KBM-7 (cell line): ENCODE results near the gene DTNBP1.

Experiments used
- DNase-seq: peaks from one replicate; pipeline ENCODE4 v3.0.0-alpha.2; 2015
- in situ Hi-C: fragments of 300-500 bp; cut with MboI; formaldehyde crosslinking; loops from 2 replicates; pipeline ENCODE4 v1.14.3; 2020; ENCODE audit warnings: low sequenced_read_pairs, low pct_unique_long_range_greater_than_20kb, mixed read lengths

Gene DTNBP1

GRCh38 chr6:15523679-15524630 lies 138.9 kb downstream of the DTNBP1 start:
- DNase-seq: no peak
- in situ Hi-C loops: no loop called here

- in situ Hi-C loops: no loop called here
- DNase-seq: no peak
Measured at GRCh38 chr6:15522856-15523529, 139.8 kb downstream of the DTNBP1 start.

DNA sequence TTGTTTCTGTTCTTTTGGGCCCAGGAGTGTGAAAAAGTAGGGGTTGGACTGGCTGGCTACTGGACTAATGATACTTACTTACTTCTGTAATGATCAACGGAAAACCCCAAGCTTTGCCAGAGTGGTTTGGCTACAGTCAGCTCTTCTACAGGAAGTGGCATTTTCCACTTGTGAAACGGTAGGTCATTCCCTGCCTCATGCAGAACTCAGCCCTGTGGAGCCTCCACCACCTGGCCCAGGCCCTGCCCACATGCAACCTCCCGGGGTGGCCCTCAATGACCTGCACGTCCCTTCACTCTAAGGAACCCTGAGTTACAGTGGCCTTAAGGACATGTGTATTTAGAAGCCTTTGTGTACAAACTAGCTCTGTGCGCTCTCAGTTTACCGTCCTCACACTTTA lies 140.4 kb downstream of the DTNBP1 start:
- in situ Hi-C loops: no loop called here
- no peak for DNase-seq

DNA sequence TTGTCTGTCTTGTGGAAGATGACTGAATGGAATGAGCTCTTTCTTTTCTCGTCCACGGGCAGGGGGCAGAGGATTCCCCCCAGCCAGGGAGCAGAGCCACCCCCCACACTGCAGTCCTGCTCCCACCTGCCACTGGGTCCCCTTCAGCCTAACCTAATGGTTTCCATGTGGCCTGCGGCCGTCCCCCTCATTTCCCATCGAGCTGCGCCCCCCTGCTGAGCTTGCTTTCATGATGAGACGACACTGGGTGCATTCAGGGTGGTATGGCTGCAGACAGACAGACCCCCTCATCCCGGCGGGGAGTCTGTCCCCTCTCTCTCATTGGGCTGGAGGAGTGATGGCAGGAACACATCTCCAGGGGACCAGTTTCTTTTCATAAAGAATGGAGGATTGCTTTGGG lies 140.8 kb downstream of the DTNBP1 start:
- in situ Hi-C loops: no loop called here
- DNase-seq: no peak

DNA sequence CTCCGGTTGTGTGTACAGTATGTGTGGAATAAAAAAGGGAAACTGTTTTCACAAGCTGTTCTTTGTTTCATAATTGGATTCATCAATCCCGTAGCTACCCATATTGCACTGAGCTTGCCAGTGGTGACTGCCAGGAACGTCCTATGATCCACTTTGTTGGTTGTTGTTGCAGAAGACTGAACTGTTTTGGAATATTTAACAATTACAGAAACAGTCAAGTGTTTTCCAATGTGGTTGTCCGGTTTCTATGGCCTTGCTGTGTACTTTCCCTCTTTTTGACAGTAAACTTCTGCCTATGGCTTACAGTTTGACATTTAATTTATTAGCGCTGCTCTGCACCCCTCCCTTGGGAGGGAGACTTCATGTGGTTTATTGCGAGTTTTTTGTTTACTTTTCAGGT lies 141.2 kb downstream of the DTNBP1 start:
- in situ Hi-C loops: no loop called here
- no peak for DNase-seq

DNA sequence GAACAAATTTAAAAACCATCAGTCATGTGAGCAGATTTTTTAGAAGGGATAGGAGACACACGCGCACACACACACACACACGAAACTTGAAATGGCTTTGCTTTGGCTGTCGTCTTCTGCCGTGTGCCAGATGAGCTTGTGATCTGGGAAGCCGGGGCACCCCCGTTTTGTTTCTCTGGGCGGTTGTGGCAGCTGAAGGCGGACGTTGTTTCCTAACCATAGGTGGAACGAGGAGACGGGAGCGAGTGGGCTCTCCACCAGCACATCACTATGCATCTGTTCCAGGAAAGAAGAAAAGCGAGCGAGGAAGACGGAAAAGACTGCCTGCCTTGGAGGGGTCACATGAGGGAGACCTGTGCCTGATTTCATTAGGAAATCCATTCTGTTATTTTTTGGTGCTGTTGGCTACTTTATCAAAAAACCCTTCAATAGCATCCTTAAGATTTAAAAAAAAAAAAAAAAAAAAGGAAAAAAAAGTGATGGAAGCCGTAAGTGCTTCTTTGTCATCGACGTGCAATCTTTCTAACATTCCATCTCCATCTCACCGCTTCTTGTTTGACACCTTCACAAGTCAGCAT lies 142.1 kb downstream of the DTNBP1 start:
- in situ Hi-C loops: no loop called here
- no peak for DNase-seq

- in situ Hi-C loops: no loop called here
- no peak for DNase-seq
Measured at GRCh38 chr6:15519681-15520080, 143.1 kb downstream of the DTNBP1 start.

DNA sequence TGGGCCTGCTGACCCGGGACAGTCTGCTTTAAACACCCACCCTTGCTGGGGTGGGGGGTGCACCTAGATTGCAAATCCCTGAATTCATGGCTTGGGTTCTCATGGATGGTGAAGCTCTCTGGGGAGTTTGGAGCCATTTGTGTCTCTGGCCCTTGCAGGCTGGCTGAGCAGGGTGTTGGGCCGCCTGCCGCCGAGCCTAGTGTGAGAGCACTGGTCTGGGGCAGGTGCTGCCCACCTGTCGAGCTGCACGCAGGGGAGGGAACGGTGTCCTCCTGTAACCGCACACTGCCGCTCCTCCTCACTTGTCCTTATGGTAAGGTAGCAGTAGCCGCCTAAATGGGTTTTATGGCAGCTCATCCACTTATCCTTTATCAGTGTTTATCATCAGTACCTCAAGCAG lies 143.9 kb downstream of the DTNBP1 start:
- no peak for DNase-seq
- in situ Hi-C loops: no loop called here

DNA sequence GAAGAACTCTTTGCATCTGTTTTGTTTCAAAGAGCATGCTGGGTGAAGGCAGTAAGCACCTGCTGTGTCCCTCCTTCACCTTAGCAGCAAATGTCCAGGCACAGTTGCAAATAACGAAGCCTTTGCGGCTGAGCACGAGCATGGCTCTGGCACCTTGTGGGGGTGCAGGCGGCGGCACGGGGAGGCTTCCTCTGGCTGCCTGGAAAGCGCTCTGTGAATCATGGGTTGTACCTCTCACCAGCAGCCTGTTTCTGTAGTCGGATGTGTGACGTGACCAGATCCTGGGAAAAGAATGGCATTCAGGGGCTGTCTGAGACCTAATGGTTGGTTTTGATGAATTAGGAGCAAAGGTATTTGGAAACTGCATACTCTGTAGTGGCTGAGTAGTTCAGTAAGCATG lies 144.8 kb downstream of the DTNBP1 start:
- no peak for DNase-seq
- in situ Hi-C loops: no loop called here

GRCh38 chr6:15517600-15517999 lies 145.2 kb downstream of the DTNBP1 start:
- in situ Hi-C loops: no loop called here
- DNase-seq: no peak

GRCh38 chr6:15516923-15517560 lies 145.8 kb downstream of the DTNBP1 start:
- in situ Hi-C loops: no loop called here

DNA sequence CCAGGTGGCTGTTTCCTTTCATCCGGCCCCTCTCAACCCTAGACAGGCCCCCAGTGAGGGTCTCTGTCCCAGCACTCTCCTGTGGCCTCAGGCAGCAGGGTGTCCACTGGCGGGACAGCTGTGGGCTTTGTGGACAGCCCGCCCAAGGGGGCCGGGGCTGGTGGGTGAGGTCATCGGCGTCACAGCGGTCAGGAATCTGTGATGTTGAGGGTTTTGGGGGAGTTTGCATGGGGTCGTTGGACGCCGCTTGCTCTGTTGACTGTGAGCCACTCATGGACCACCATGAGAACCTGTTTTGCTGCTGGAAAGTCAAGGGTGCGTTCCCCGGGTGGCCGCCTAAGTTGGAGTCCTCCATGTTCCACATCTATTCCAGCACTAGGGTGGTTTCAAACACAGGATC lies 146.4 kb downstream of the DTNBP1 start:
- DNase-seq: no peak
- in situ Hi-C loops: no loop called here

More at GRCh38 chr6:15516923-15517560, 145.8 kb downstream of the DTNBP1 start:
- no peak for DNase-seq

DNA sequence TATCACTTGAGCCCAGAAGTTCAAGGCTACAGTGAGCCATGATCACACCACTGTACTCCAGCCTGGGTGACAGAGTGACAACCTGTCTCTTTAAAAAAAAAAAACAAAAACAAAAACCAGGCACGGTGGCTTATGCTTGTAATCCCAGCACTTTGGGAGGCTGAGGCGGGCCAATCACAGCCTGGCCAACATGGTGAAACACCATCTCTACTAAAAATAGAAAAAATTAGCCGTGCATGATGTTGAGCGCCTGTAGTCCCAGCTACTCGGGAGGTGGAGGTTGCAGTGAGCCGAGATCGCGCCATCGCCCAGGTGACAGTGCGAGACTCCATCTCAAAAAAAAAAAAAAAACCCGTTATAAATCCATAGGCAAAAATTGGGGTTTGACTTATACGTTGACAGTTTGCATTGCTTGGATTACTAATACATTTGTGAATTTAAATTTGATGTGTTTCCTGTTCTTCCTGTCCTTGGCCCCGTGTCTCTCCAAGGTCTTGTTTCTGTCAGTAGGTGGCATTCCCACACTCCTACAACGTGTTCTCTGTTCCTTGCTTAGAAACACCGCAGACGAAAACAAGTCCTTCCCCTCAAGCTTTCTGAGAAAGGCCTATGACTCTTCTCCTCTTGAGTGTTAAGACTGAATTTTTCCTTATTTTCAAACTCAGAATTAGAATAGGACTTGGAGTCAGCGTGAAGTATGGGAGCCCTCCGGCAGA lies 147.0 kb downstream of the DTNBP1 start:
- in situ Hi-C loops: no loop called here
- no peak for DNase-seq

DNA sequence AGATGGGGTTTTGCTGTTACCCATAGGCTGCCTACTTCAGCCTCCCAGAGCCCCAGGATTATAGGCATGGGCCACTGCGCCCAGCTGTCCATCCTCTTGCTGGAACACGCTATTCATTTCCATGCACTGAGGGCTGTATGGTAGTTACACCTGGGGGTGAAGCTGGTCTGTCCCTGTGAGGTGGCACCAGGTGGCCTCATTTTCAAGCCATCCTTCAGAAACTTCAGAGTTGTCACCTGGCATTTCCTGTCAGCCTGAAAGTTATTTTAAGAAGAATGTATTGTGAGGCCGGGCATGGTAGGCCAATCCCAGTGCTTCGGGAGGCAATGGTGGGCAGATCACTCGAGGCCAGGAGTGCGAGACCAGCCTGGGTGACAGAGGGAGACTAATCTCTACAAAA lies 147.6 kb downstream of the DTNBP1 start:
- in situ Hi-C loops: no loop called here
- DNase-seq: no peak

DNA sequence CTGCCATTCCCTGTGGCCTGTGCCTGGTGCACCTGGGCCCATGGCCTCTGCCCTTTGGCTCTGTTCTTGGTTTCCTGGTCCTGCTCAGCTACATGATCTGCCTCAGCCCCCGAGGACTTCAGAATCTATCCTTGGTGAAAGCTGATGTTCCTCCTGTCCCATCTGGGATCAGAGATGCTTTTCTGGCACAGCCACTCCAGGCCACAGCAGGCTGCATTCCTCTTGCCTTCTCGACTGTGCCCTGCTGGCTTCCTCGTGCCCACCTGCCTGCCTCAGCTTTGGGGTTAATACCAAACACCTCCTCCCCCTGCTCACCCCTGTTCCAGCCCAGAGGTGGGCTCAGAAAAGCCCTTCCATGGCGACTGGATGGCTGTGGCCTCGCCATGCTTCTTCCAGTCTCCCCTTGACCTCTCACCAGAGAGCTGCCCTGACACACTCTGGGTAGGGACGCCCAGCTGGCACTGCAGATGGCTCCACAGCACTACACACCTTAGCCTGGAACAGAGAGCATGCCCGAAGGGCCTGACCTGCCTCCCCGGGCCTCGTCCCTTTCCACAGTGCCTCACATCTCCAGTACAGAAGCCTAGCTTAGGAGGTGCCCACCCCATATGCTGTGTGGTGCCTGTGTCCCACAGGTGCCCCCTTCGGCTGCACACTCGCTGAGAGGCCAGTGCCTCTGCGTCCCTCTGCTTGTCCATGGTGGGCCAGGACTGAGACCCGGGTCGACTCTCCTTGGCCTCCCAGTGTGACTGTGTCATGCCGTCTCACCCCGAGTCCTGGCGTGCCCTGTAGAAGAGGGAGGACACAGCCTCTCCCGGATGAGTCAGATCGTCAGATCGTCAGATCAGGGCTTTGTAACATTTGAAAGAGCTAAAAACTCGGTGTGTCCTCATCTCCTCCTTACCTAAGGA lies 148.8 kb downstream of the DTNBP1 start:
- DNase-seq: no peak
- in situ Hi-C loops: no loop called here

DNA sequence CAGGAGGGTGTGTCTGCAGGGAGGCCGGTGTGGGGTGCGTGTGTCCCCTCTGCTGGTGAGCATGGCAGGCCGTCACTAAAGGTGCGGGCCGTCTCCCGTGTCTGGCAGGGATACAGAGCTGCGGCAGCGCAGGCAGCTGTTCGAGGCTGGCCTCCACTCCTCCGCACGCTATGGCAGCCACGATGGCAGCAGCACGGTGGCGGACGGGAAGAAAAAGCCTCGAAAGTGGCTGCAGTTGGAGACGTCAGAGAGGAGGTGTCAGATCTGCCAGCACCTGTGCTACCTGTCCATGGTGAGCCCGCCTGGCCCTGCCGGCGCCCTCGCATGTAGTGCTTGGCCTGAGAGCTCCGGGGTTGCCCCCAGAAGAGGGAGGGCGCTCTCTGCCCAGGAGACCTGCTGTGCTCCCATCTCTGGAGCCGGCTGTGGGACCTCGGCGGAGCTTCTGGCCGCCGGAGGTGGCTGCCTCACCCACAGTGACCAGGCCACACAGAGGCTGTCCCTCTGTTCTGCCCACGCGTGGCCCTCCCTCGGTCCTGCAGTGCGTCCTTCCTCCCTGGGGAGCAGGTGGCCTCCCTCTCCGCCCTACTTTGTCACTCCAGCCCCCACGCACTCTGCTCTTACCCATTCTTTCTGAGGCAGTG lies 149.6 kb downstream of the DTNBP1 start:
- DNase-seq: no peak
- in situ Hi-C loops: no loop called here

DNA sequence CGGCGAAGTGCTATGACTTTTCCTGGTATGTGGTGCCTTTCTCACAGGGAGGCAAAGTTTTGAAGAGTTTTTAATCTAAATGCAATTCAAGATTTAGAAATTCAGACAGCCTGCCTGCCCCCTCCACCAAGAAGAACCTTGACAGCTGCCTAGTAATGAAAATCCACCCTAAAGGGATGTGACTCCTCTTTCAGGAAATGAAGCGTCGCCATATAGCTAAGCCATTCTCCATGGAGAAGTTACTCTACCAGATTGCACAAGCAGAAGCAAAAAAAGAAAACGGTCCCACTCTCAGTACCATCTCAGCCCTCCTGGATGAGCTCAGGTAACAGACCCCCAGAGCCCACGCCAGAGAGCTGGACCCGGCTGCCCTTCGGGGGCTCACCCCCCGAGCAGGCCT lies 150.1 kb downstream of the DTNBP1 start:
- in situ Hi-C loops: no loop called here
- DNase-seq: no peak

DNA sequence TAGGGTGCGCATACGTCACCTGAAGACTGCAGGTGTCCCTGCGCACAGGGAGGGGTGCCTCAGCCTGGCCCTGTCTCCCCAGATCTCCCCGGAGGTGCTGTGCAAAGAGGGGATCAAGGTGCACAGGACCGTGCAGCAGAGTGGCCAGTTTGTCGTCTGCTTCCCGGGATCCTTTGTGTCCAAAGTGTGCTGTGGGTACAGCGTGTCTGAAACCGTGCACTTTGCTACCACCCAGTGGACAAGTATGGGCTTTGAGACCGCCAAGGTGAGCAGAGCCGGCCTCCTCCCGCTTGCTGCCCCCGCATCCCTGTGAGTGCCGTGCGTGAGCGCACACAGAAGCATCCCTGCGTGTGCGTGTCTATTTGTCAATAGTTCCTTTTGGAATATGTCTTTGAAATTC lies 150.7 kb downstream of the DTNBP1 start:
- in situ Hi-C loops: no loop called here
- DNase-seq: no peak
